ENCODE results near the gene MARCHF9.

The MARCHF9 gene

DNA sequence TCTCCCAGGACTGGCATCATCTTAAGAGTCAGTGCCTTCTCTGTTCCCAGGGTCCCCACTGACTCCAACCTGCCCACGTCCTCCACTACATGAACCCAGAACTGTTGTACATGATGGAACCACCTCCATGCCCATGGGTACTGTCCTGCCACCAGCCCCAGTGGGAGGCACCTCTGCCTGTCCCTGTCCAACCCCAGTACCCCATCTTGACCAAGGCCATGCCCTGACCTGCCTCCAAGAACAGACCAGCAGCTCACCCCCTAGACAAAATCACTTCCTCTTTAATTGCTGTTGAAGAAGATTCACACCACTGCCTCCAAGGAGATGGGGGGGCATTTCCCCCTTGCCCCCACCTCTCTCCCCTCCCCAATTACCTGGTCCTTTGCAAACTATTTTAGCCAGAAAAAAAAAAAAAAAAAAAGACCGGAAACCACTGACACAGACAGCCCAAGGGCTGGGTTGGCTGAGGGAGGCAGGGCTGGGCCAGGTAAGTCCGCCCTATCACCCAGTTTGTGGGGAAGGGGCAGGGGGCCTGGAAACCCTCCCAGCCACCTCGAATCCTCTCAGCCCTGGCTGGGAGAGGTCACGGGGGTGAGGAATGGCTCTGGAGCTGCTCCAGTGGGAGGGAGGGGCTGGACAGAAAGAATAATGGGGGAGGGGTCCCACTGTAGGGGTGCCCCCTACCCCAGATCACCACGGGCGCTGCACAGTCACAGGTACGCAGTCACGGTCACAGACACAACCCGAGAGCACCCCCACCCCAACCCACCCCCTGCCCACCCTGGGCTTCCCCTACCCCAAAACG lies 29.8 kb upstream of the MARCHF9 start:
- DNase-seq, result no peak

DNA sequence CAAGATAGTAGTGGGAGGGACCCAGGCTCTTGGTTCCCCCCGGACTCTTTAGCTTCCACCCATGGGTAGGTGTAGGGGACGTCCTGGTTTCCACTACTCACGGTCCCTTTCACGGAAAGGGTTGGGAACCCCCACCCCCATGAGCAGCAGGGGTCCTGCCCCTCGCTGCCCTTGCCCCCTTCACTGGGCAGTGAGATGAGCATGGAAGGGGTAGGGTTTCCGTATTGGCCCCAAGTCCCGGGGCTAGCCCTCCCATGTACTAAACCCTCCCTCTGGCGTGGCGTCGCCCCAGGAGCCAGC lies 29.1 kb upstream of the MARCHF9 start:
- no peak for DNase-seq

DNA sequence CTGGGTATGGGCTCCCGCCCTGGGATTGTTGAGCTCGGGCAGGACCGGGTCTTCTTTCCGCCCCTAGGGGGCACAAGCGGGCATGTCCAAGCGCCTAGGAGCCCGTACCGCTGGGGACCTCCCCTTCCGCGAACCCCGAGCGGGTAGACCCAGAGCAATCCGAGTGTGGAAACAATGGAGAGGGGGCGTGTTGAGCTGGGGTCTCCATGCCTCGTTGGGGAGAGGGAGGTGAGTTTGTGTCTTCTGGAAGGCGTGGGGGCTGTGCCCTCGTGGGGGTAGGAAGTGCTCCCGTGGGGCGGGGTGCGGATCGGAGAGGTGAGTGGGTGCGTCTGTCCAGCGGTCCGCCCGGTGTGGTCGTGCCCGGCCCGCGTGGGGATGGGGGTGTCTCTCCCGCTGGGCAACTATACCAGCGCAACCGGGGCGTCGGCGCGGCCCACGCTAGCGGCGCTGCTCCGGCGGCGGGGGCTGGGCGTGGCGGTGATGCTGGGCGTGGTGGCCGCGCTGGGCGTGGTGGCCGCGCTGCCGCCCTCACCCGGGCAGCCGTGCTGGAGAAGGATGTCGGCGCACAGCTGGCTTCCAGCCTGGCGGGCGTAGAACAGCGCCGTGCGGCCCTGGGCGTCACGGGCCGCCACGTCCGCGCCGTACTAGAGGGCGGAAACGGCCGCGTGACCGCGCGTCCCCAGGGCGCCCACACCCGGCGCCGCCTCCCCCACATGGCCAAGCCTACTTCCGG lies 28.6 kb upstream of the MARCHF9 start:
- DNase-seq, result peak; percentile 79

DNA sequence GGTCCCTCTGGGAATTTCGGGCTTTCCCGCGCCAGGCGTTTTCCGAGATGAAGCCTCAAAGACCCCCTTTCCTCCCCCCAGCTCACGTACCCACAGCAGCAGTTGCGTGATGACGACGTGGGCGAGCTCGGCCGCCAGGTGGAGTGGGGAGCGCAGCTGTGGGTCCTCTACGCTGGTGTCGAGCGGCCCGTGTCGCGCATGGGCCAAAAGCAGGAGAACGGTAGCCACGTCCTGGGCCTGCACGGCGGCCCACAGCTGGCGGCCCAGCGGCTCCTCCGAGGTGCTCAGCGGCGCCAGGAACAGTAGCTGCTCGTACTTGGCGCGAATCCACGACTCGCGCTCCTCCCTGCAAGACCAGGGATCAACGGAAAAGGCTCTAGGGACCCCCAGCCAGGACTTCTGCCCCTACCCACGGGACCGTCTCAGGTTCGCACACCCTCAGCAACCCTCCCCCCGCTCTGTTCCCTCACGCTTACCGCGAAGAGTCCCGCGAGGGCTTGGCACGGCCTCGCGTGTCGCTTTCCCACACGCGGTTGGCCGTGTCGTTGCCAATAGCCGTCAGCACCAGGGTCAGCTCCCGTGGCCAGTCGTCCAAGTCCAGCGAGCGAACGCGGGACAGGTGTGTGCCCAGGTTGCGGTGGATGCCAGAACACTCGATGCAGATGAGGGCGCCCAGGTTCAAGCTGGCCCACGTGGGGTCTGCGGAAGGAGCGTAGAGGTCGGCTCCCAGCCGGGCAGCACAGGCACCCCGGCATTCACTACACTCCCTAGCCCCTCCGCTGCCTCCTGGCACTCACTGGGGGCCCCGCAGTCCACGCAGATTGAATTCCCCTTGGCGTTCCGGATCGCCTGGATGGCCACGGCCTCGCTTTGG lies 27.8 kb upstream of the MARCHF9 start:
- peak; percentile 65 for DNase-seq

DNA sequence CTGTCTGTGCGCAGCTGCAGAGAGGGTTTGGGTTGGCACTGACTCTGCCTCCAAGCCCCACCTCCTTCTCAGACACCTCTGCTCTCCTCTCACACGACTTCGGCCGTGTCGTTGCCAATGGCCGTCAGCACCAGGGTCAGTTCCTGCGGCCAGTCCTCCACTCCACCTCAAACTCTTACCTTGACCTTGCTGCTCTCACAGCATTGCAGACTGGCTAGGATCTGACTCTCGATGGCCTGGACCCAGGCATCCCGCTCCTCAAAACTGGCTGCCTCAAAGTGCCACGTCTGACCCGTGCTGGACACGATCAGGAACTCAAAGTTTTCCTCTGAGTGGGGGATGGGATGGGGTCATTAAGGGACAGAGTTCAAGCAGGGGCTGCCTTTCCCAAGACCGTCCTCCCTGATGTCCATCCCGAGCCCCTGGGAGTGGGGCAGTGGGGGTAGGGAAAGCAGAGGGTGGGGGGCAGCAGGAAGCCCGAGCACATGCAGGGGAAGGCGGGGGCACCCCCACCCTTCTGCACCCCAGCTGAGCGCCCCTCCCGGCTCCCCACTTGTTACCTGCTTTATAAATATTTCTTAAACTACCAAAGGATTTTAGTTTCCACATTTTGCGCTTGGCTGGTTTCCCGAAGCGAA lies 27.0 kb upstream of the MARCHF9 start:
- no peak for DNase-seq

DNA sequence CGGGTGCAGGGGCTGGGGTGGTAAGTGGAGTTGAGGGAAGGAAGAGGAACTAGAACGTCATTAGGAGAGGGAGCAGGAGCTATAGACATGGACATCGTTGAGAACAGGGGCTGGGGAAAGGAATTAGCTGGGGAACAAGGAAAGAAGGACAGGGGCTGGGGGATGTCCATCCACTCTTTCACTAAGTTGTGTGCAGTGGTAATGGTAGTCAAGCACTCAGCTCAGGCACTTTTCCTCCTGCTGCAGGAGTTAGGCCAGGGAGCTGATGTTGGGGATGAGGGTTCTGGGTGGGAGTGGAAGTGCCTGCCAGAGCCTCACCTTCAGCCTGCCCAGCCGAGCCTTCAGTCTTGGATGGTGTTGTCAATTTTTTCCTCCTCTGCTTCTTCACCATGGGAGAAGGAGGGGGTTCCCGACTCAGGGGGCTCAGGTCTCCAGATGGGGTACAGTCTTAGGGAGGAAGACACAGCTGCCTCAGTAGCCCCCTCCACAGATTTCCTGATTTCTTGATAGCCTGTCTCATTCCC lies 25.5 kb upstream of the MARCHF9 start:
- DNase-seq, result no peak

DNA sequence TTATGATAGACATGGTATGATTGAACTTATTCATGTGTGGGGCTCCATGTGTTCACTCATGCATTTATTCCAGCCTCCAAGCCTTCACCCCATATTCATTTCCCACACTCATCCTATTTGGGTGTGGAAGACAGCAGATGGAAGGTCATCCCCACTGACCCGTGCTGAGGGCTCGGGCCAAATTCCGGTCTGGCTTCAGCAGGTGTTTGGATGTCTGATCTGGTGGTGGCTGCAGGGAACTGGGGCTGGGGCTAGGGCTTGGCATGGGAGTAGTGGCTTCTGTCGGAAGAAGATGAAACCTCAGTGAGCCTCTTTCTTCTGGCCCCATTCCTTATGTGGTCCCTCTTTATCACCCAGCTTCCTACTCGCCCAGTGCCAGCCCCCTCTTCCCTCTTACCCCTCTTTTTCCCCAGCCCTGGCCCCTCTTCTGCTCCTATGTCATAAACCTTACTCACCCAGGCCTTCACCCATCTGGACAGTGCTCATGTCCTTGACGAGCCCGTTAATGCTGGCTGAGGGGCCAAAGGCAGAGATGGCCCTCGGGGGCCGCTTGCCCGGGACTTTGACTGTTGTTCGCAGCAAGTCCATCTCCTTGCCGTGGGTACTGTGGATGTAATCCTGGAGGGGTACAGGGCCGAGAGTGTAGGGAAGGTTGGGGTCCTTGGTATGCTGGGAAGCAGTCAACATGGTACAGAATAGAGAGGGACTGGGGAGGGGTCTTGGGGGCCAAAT lies 24.4 kb upstream of the MARCHF9 start:
- DNase-seq, result no peak

DNA sequence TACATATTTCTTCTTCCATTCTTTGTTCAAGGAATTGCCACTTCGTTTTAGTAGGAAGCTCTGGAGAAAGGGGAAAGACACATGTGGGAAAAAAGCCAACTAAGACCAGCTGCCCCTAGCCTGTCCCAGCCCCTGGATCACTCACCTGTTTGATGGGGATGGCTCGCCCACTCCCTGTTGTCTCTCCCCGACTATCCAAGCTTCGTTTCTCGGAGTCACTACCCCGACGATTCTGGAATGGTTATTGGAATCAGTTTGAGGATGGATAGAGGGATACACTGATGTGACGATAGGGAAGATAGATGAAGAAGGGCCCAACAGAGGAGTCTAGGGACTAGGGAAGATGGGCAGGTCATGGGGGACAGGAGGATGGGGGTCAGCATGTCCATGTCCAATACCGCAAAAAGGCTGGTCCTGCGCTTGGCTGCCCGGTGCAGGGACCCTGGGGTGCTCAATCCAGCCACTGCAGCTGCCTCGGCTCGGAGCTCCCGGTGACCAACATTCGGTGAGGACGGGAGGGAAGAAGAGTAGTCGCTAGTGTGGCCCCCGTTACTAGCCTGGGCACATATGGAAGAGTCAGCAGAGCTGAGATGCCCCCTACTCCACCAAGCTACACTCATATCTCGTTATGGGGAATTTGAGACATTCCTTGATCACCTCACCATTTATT lies 23.4 kb upstream of the MARCHF9 start:
- DNase-seq, result no peak

DNA sequence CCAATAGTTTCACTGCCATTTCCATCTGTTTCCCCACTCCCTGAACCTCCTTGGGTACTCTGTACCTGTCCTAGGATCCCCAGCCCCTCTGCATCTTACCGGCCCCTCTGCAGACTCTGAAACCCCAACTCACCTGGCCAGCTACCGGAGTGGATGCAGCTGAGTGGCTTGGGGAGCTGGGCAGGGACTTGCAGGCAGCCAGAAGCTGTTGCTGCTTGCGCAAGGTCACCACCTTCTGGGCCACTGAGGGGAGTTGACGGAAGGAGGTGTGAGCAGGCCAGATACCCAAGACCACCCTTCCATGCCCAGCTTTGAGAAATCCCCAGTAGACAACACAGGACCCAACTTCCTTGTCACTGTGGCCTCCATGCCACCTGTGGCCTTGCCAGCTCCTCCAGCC lies 22.6 kb upstream of the MARCHF9 start:
- no peak for DNase-seq

DNA sequence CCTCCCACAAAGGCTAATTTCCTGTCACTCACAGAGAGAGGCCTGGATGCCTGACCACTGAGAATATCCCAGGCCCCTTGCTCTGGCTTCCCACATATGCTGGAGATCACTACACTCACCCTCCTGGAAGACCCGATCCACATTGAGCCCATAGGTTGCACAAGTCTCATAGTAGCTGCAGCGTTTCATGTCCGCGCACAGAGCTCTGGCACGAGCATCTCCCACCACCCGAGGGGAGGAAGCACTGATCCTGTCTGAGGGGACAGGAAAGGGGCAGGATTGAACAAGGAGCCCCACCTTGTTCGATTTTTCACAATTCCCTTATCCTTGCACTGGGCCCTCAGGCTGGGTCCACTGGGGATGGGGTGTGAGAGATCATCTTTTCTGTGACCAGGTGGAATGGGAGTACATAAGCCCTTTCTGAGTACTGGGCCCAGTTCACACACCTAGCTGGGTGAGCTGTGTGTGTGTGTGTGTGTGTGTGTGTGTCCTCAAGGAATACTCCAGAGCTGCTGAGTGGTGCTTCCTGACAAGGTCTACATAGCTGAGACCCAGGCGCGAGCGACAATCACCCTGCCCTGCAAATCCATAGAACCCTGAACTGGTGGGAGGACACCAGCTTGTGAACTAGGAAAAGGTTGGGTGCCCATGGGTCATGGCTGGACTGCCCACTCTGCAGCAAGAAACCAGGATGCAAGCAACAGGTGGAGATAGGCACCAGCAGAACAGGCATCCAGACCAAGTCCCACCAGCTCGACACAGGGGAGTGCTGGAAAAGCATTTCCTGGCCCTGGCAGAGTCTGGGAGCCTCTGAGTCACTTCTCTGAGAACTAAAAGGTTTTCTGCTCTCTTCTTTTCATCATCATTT lies 21.9 kb upstream of the MARCHF9 start:
- DNase-seq, result no peak

DNA sequence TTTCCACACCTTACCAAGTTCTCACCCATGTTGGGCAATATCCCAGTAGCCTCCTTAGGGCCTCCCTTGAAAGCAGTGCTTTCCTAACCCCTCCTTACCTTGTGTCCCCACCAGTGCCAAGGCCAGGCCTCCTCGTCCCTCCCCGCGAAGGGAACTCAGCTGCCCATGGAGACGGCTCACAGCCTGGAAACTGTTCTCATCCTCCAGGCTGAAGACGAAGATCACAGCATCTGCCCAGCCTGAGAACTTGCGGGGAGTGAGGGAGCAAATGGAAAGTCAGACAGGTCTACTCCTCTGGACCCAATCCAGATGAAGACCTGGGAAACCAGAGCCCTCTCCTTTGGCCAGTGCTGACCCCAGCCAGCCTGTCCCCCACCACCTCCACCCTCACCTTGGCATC lies 21.0 kb upstream of the MARCHF9 start:
- no peak for DNase-seq

DNA sequence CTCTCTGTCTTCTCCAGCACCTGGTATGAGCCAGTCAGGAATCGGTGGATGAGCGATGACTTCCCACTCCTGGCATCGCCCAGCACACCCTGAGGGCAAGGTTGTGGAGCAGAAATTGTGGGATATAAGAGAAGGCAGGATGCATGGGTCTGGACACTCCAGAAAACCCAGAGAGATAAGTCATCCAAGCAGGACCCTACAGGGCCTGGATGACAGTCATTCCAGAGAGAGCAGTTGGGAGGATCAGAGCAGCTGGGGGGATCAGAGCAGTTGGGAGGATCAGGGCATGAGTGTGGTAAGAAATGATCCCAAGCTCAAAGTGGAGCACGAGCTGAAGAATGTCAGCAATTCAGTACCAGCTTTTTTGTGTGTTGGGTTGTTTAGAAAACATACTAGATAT lies 20.3 kb upstream of the MARCHF9 start:
- no peak for DNase-seq

DNA sequence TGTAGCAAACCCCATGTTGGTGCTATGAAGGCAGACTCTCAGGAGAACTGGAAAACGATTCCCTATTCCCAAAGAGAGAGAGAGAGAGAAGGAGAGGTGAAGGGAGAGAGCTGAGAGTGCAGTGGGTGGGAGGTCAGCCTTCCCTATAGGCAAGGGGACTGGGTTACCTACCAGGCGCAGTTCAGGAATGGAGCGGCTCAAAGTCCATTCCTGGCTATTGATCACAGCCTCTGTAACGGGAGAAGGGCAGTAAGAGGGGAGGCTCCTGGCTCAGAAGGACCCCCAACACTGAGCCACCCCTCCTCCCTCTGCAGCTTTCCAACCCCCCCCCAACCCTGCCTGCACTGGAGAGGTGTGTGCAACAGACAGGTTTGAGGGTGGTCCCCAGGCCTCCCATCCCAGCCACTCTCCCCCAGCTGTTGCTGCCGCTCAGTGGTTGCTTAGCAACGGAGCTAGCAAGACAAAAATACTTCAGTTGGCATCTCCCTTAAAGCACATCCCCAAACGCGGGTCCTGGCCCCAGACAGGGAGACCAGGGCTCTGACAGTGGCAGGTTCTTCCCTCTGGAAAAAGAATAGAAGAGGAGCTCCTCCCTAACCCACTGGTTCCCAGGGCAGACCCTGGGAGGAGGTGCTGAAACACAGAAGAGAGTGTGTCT lies 19.6 kb upstream of the MARCHF9 start:
- DNase-seq, result peak; percentile 84

DNA sequence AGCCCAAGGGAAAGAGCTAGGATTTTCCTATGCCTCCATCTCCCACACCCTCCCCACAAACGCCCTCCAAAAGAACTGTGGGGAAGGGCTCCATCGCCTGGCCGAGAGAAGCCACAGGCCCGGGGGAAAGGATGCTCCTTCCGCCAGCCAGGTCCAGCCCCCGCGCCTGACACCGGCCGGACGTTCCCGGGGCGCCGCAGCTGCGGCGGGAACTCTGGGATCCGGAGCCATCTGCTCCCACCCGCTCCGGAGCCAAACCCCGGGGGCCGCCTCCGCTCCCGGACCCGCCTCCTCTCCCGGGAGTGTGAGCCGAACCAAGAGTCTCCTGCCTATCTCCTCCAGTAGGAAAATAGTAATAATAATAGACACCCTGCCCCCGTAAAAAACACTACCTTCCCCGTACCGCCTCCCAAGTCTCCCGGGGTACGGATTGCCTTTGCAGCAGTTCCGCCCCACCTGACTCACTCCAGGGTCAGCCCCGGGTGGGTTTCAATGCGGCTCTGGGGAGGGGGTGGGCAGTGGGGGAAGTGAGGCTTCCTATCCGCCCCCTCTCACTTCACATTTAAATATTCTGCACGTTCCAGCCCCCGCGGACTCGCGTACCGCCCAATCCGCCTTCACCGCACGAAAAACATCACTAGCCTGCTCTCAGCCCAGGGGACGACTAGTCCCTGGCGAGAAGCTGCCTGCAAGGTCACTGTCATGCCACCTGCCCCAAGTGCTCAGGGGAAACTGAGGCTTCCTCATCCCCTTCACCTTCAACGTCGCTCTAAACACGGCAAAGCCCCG lies 18.8 kb upstream of the MARCHF9 start:
- peak; percentile 77 for DNase-seq

DNA sequence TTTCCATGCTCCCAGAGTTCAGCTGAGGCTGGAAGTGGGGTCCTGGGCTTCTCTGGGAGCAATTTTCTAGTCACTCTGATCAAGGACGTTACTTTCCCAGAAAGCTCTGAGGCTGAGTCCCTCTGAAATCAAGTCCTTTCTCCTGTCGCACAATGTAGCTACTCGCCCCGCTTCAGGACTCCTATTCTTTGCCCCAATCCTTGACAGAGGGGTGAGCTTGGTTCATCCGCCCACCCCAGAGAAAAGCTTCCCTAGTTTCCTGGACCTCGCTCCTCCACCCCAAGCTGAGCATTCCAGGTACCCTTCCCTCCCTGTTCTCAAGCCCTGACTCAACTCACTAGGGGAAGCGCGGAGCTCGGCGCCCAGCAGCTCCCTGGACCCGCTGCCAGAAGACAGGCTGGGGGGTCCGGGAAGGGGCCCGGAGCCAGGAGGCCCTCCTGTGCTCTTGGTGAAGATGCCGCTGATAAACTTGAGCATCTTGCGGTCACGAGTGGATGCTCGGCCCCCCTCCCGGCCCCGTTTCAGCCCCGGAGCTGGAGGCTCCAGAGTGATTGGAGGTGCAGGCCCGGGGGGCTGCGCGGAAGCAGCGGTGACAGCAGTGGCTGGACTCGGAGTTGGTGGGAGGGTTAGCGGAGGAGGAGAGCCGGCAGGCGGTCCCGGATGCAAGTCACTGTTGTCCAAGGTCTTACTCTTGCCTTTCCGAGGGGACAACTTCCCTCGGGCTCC lies 18.0 kb upstream of the MARCHF9 start:
- DNase-seq, result no peak

DNA sequence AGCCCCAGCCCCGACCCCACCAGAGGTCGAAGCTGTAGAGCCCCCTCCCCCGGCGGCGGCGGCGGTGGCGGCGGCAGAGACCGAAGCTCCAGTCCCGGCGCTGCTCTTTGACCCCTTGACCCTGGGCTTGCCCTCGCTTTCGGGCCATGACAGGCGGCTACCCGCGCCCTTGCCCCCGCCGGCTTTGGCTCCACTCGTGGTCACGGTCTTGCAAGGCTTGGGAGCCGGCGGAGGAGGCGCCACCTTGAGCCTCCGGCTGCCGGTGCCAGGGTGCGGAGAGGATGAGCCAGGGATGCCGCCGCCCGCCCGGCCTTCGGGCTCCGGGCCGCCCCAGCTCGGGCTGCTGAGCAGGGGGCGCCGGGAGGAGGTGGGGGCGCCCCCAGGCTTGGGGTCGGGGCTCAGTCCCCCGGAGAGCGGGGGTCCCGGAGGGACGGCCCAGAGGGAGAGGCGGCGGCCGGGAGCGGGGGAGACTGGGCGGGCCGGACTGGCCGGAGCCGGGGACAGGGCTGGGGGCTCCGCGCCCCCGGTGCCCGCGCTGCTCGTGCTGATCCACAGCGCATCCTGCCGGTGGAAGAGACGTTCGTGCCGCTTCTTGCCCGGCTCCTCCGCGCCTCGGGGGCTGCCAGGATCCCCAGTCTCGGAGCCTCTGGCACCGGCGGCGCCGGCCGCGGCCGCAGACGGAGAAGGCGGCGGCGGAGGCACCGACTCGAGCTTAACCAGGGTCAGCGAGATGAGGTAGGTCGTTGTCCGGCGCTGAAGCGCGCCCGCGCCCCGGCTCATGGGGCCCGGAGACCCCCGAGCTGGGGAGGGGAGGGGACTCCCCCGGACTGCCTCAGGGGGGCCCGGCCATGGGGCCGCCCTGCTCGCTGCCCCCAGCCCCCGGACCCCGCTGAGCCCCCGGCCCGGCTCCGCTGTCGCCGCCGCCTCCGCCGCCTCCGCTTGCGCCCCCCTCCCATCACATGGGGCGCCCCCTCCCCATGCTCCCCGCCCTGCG lies 17.1 kb upstream of the MARCHF9 start:
- peak; percentile 57 for DNase-seq

DNA sequence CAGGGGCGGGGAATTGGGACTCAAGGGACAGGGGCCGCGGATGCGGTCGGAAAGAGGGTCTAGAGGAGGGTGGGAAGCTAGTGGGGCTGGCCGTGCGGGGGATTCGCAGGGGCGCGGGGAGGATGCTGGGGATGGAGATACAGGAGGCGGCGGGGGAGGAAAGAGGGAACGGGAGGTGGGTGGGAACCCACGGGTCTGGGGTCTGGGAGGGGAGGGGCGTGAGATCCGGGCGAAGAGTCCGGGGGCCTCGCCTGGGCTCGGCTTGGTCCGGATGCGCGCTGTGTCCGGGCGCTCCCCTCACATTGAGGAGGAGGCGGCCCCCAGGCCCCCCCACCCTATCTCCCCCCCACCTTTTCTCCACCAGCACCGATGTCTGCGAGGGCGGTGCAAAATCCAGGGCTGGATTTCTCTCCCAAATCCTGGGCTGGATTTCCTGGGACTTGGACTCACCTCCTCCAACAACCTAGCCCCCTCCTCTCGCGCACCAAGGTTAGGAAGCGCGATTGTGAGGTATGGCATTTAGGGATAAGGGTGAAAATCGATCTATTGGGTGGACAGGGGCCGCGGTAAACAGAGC lies 16.2 kb upstream of the MARCHF9 start, which contains the start of gene AGAP2:
Gene AGAP2 (minus strand): TSS at position 82 of the 577 bp plus-strand sequence. CDS start 496 bp downstream, outside the sequence.
- peak; percentile 72 for DNase-seq

All from right hindlimb (tissue), 1 donor.